GM18858 (cell line): ENCODE measurements around the gene CTDSP2.
"Not testable (repeated sequence)": the region's sequence is repeated elsewhere in the genome, so short reads cannot be mapped to it uniquely, and the experiment has no call there.

Source experiments
- ATAC-seq: cut with Tn5 transposase; IDR thresholded peaks from one replicate; pipeline ENCODE4 v1.9.1; 2021; ENCODE audit not compliant: unreplicated experiment

CTDSP2 gene

GRCh38 chr12:57783861-57784260 lies 62.7 kb downstream of the CTDSP2 start:
- no peak for ATAC-seq

GRCh38 chr12:57783466-57783801 lies 63.1 kb downstream of the CTDSP2 start:
- no peak for ATAC-seq

- ATAC-seq, result peak; percentile 66
These were observed 63.7 kb downstream of the CTDSP2 start, which contains the start of gene TSFM for GRCh38 chr12:57782608-57783465. Gene TSFM (plus strand): TSS chr12:57782787. CDS start chr12:57782802, 15 bp downstream.

- ATAC-seq, result no peak
These were observed 64.3 kb downstream of the CTDSP2 start for GRCh38 chr12:57782243-57782607.

GRCh38 chr12:57781801-57782200 lies 64.7 kb downstream of the CTDSP2 start:
- no peak for ATAC-seq

GRCh38 chr12:57781244-57781643 lies 65.3 kb downstream of the CTDSP2 start:
- ATAC-seq, result no peak

GRCh38 chr12:57780284-57780897 lies 66.1 kb downstream of the CTDSP2 start:
- no peak for ATAC-seq

- no peak for ATAC-seq
These were observed 66.8 kb downstream of the CTDSP2 start for GRCh38 chr12:57779736-57780135.

GRCh38 chr12:57777911-57778310 lies 68.6 kb downstream of the CTDSP2 start:
- no peak for ATAC-seq

GRCh38 chr12:57777367-57777766 lies 69.2 kb downstream of the CTDSP2 start:
- no peak for ATAC-seq

- no peak for ATAC-seq
These were observed 70.3 kb downstream of the CTDSP2 start for GRCh38 chr12:57776247-57776587.

GRCh38 chr12:57775563-57776246 lies 70.8 kb downstream of the CTDSP2 start:
- no peak for ATAC-seq

GRCh38 chr12:57775044-57775443 lies 71.5 kb downstream of the CTDSP2 start:
- no peak for ATAC-seq

- ATAC-seq, result not testable (repeated sequence)
These were observed 71.9 kb downstream of the CTDSP2 start for GRCh38 chr12:57774634-57775033.

GRCh38 chr12:57772429-57773322 lies 73.9 kb downstream of the CTDSP2 start, which contains the start of gene EEF1AKMT3:
Gene EEF1AKMT3 (plus strand): TSS chr12:57772614. CDS start chr12:57772725, 111 bp downstream.
- no peak for ATAC-seq

GRCh38 chr12:57771873-57772428 lies 74.6 kb downstream of the CTDSP2 start, which contains the start of gene METTL1:
Gene METTL1 (minus strand): TSS chr12:57772105. CDS start chr12:57772083, 22 bp downstream.
- peak; percentile 64 for ATAC-seq

GRCh38 chr12:57771236-57771872 lies 75.2 kb downstream of the CTDSP2 start:
- ATAC-seq, result peak; percentile 55

GRCh38 chr12:57770734-57771133 lies 75.8 kb downstream of the CTDSP2 start:
- ATAC-seq, result no peak
